HepG2 (cell line): Measurements from ENCODE around the gene C15orf62. TPM values are rescaled to one million over a fixed set of nuclear protein-coding genes. Genes with fewer than 3 reads are reported as not detected.

Experiments
- ATAC-seq: fragments of 200-7000 bp; cut with Tn5 transposase; 3 replicates; pipeline ENCODE4 v1.9.1; 2020; ENCODE audit warnings: mild to moderate bottlenecking, moderate library complexity
- BruUV-seq: library from RNA; stranded (reverse); fragments of 400-500 nt; replicated peaks from 2 replicates; lab custom pipeline; 2021; lab: Mats Ljungman, UMichigan
- CTCF ChIA-PET: fragments of 300-600 bp; formaldehyde crosslinking; extraction: SDS; loops from one replicate; lab custom pipeline; 2021; ENCODE audit warnings: low total read pairs, inconsistent platforms, low intra/inter-chr PET ratio; lab: Yijun Ruan, JAX
- POLR2A ChIA-PET: fragments of 350-600 bp; sonication (Branson Sonifier 250); formaldehyde crosslinking; loops from one replicate; lab custom pipeline; 2020; ENCODE audit warnings: antibody characterized with exemption, inconsistent platforms; lab: Yijun Ruan, JAX
- DNase-seq: peaks from one replicate; pipeline ENCODE4 v3.0.0-alpha.2; 2015; ENCODE audit warnings: low spot score
- FAIRE-seq: peaks from 3 replicates; lab custom pipeline; 2011; peaks lifted over from hg19 to GRCh38; lab: Jason Lieb, UNC
- H2AFZ ChIP-seq: one replicate; pipeline ENCODE4 v1.6.1; 2011; ENCODE audit warnings: low read length, inconsistent platforms
- H3K27ac ChIP-seq: fragments of 300-600 bp; 3 replicates; pipeline ENCODE4 v1.8.0; 2011; ENCODE audit warnings: mixed run types, mild to moderate bottlenecking, mixed read lengths, low read length, inconsistent platforms; ENCODE audit not compliant: insufficient read depth; ENCODE audit errors: extremely low read length
- H3K27me3 ChIP-seq, 2 experiments: fragments of 200-600 bp in 1 of 2; 2 replicates in 1 of 2; 3 replicates in 1 of 2; pipeline versions ENCODE4 v1.6.0 to v1.8.0; 2011; ENCODE audit warnings: low read length in 2 of 2, mild to moderate bottlenecking in 2 of 2, moderate library complexity in 2 of 2, inconsistent platforms in 1 of 2; ENCODE audit not compliant: insufficient read depth in 2 of 2, control insufficient read depth in 1 of 2
- H3K36me3 ChIP-seq, 2 experiments: fragments of 200-600 bp in 1 of 2; replicated peaks in 1 of 2; 2 replicates in 1 of 2; 3 replicates in 1 of 2; pipeline versions ENCODE4 v1.5.1 to v1.8.0; 2011; ENCODE audit warnings: low read length in 2 of 2, inconsistent platforms in 1 of 2; ENCODE audit not compliant: insufficient read depth in 2 of 2, control insufficient read depth in 1 of 2
- H3K4me1 ChIP-seq: 2 replicates; pipeline ENCODE4 v1.5.1; 2012; ENCODE audit warnings: low read length, inconsistent platforms; ENCODE audit not compliant: insufficient read depth
- H3K4me2 ChIP-seq: 2 replicates; pipeline ENCODE4 v1.6.0; 2011; ENCODE audit warnings: low read depth, low read length, inconsistent platforms
- H3K4me3 ChIP-seq, 3 experiments: fragments of 200-600 bp in 1 of 3; sonication (generic), shearing (Covaris generic) in 1 of 3; replicated peaks in 1 of 3; 2 replicates each; pipeline ENCODE4 v1.5.1; 2011 to 2016; ENCODE audit warnings: low read length in 3 of 3, inconsistent platforms in 2 of 3, low read depth in 2 of 3, mild to moderate bottlenecking in 2 of 3, control low read depth in 1 of 3, mixed read lengths in 1 of 3; ENCODE audit not compliant: insufficient read depth in 1 of 3
- H3K79me2 ChIP-seq: one replicate; pipeline ENCODE4 v1.6.1; 2011; ENCODE audit warnings: low read length, inconsistent platforms; ENCODE audit not compliant: insufficient read depth
- H3K9ac ChIP-seq: 2 replicates; pipeline ENCODE4 v1.6.0; 2011; ENCODE audit warnings: mild to moderate bottlenecking, low read depth, low read length, inconsistent platforms; ENCODE audit not compliant: insufficient read depth
- H3K9me3 ChIP-seq: 2 replicates; pipeline ENCODE4 v1.5.1; 2012; ENCODE audit warnings: mild to moderate bottlenecking, low read length
- H4K20me1 ChIP-seq: 2 replicates; pipeline ENCODE4 v1.6.0; 2011; ENCODE audit warnings: inconsistent platforms, mild to moderate bottlenecking, low read length, moderate library complexity; ENCODE audit not compliant: insufficient read depth
- ASH2L ChIP-seq: fragments of 300-600, 200-600 bp; sonication (generic); IDR thresholded peaks from 2 replicates; pipeline ENCODE4 v1.7.0; 2017; ENCODE audit warnings: low read depth, mild to moderate bottlenecking, moderate library complexity, mixed read lengths, low read length; ENCODE audit not compliant: insufficient read length
- ERF ChIP-seq: IDR thresholded peaks from 2 replicates; pipeline ENCODE4 v1.6.1; 2018; ENCODE audit warnings: missing biosample characterization, missing genetic modification reagents
- GLI4 ChIP-seq: sonication (generic); formaldehyde crosslinking; IDR thresholded peaks from 2 replicates; pipeline ENCODE4 v1.5.1; 2020; ENCODE audit warnings: missing genetic modification reagents, mild to moderate bottlenecking, moderate library complexity, borderline replicate concordance
- HCFC1 ChIP-seq: fragments of 150-350 bp; IDR thresholded peaks from 2 replicates; pipeline ENCODE4 v1.6.1; 2014; ENCODE audit warnings: low read depth, low read length
- HNRNPLL ChIP-seq: fragments of 200-400 bp; formaldehyde crosslinking; IDR thresholded peaks from 2 replicates; pipeline ENCODE4 v1.6.1; 2017; ENCODE audit warnings: mild to moderate bottlenecking, low read depth, low read length; ENCODE audit not compliant: poor library complexity, severe bottlenecking
- KLF12 ChIP-seq: sonication (generic); formaldehyde crosslinking; IDR thresholded peaks from 2 replicates; pipeline ENCODE4 v1.4.0; 2020; ENCODE audit warnings: missing genetic modification reagents, borderline replicate concordance
- REPIN1 ChIP-seq: sonication (generic); formaldehyde crosslinking; IDR thresholded peaks from 2 replicates; pipeline ENCODE4 v1.8.0; 2022; ENCODE audit warnings: missing genetic modification reagents, low read depth, mild to moderate bottlenecking, borderline replicate concordance
- STAG1 ChIP-seq: sonication (generic); formaldehyde crosslinking; IDR thresholded peaks from 2 replicates; pipeline ENCODE4 v1.4.0; 2020; ENCODE audit warnings: missing genetic modification reagents
- ZFP1 ChIP-seq: IDR thresholded peaks from 2 replicates; pipeline ENCODE4 v1.6.1; 2016
- ZFP41 ChIP-seq: sonication (generic); formaldehyde crosslinking; IDR thresholded peaks from 2 replicates; pipeline ENCODE4 v1.4.0; 2020; ENCODE audit warnings: mild to moderate bottlenecking, missing genetic modification reagents, borderline replicate concordance
- ZNF234 ChIP-seq: sonication (generic); formaldehyde crosslinking; conservative IDR thresholded peaks from 2 replicates; pipeline ENCODE4 v1.5.1; 2020; ENCODE audit warnings: mild to moderate bottlenecking, missing genetic modification reagents
- ZNF333 ChIP-seq: sonication (generic); formaldehyde crosslinking; IDR thresholded peaks from 2 replicates; pipeline ENCODE4 v1.4.0; 2020; ENCODE audit warnings: mild to moderate bottlenecking, missing genetic modification reagents, borderline replicate concordance
- ZNF672 ChIP-seq: sonication (generic); formaldehyde crosslinking; IDR thresholded peaks from 2 replicates; pipeline ENCODE4 v1.8.1; 2022; ENCODE audit warnings: missing genetic modification reagents
- WGBS: methylation state at CpG from one replicate; pipeline ENCODE4 v1.1.6; 2017; ENCODE audit warnings: low lambda C conversion rate; 5-methylcytosine and 5-hydroxymethylcytosine counted together
- in situ Hi-C: cut with HindIII; loops from 2 replicates; pipeline ENCODE4 v1.10.0; 2017; ENCODE audit warnings: low pct_unique_long_range_greater_than_20kb; ENCODE audit not compliant: extremely low pct_ligation_motif_present
- intact Hi-C: fragments of 100-400 bp; cut with micrococcal nuclease; formaldehyde crosslinking; loops from one replicate; pipeline ENCODE4 v1.10.0; 2022; ENCODE audit not compliant: unreplicated experiment
- polyA plus RNA-seq, 8 experiments: library from polyadenylated mRNA; depleted of rRNA in 3 of 8; stranded (reverse) in 7 of 8; unstranded in 1 of 8; fragments of >200 nt; fragmentation: Illumina TruSeq in 4 of 8; extraction: Trizol in 4 of 8; gene quantifications; 2 replicates each; pipeline versions ENCODE4 v1.2.1 to v1.2.3, GENCODE V29; 2011 to 2016; ENCODE audit warnings: low read depth in 4 of 8, missing spikeins in 1 of 8, mixed read lengths in 1 of 8; ENCODE audit not compliant: insufficient read depth in 1 of 8
- total RNA-seq, 5 experiments: library from RNA; depleted of rRNA; stranded (reverse); fragments of >200 nt; fragmentation: Illumina TruSeq; extraction: Trizol; gene quantifications; 2 replicates each; pipeline ENCODE4 v1.2.3, GENCODE V29; 2016; ENCODE audit warnings: low read depth in 1 of 5
- TF ChIP-seq, protein P1 (sequence below): sonication (generic); formaldehyde crosslinking; IDR thresholded peaks from 2 replicates; pipeline ENCODE4 v1.5.0; 2020; ENCODE audit warnings: mild to moderate bottlenecking, missing genetic modification reagents, moderate library complexity
- TF ChIP-seq, protein P2 (sequence below): IDR thresholded peaks from 2 replicates; pipeline ENCODE4 v1.6.1; 2016

The C15orf62 gene
- total and polyA plus RNA-seq, 2 of the 13 experiments (the other 11 are each of a cell fraction or from before 2014, with no cell fraction given): 0.51 to 1.1 TPM

DNA sequence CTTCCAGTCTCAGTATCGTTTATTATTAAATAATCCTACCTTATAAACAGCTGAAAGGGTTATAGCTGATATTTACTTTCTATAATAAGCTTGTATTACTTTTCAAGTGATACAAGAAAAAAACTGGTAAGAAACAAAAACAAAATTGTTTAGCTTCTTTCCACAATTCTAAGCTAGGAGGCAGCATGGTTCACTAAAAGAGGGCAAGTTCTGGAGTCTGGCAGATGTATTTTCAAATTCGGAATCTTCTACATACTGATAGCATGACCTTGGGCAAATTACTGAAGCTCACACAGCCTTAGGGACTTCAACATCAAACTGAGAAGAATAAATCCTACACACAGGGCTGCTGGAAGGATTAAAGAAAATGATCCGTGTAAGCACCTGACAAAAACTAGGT is 15.4 kb downstream of the C15orf62 start:
- CTCF ChIA-PET: no interaction called here
- DNase-seq: no peak
- intact Hi-C loops: no loop called here
- POLR2A ChIA-PET: interaction anchor here (0.6 to 1.1 kb wide), 3 partner anchors 8 to 21 kb away, joined by 3 to 4 read pairs (median 3); partner anchors contain the start of gene GCHFR
- peak overlapping the region; percentile 12 for H3K27ac ChIP-seq
- peaks cover 5% of the 10 kb centered on the region for H3K79me2 ChIP-seq
- TF ChIP-seq HCFC1 (no peak), STAG1 (CRISPR knock-in tag) (peak; percentile 42), KLF12 (CRISPR knock-in tag) (no peak), ZNF672 (no peak), ERF (CRISPR knock-in tag) (no peak), ZFP41 (no peak)
- TF ChIP-seq, protein P1, sequence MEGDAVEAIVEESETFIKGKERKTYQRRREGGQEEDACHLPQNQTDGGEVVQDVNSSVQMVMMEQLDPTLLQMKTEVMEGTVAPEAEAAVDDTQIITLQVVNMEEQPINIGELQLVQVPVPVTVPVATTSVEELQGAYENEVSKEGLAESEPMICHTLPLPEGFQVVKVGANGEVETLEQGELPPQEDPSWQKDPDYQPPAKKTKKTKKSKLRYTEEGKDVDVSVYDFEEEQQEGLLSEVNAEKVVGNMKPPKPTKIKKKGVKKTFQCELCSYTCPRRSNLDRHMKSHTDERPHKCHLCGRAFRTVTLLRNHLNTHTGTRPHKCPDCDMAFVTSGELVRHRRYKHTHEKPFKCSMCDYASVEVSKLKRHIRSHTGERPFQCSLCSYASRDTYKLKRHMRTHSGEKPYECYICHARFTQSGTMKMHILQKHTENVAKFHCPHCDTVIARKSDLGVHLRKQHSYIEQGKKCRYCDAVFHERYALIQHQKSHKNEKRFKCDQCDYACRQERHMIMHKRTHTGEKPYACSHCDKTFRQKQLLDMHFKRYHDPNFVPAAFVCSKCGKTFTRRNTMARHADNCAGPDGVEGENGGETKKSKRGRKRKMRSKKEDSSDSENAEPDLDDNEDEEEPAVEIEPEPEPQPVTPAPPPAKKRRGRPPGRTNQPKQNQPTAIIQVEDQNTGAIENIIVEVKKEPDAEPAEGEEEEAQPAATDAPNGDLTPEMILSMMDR: peak; percentile 16; the same call in 1 of the 2 replicates
- TF ChIP-seq, all 625 proteins: peak for 2
- Histone ChIP-seq H4K20me1 (no peaks in the 10 kb centered on the region; the same call in 1 of the 2 replicates), H3K4me2 (no peak overlapping the region), H2AFZ (no peak overlapping the region), H3K27me3 (no peaks in the 10 kb centered on the region), H3K36me3 (0 out of 5 replicates have a peak, but pooled peaks cover 0 to 2% of the 10 kb centered on the region in 2 experiments), H3K4me1 (peaks cover 28% of the 10 kb centered on the region), H3K4me3 (no peak overlapping the region), H3K9ac (no peak overlapping the region), H3K9me3 (no peaks in the 10 kb centered on the region)
- 63% methylated on average over 3 of the region's 3 CpGs for WGBS
- in situ Hi-C loops: no loop called here
- FAIRE-seq (no peak), ATAC-seq (no peak)
- BruUV-seq: no TSS peak

DNA sequence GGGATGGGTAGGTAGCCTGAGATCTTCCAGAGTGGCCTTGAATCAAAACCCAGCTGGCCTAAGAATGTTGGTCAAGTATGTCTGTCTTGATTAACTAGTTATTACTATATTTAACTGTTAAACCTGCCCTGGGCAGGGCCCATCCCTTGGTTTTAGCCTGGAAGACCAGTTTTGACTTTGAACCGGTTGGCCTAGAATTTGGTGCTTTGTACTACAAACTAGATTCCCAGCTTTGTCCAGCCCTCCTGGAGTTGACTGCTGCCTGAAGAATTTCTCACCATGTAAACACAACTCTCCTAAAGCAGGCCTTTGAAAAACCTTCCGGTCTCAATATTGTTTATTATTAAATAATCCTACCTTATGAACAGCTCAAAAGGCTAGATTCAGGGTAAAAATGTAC is 16.0 kb downstream of the C15orf62 start:
- Histone ChIP-seq H3K4me1 (peaks cover 28% of the 10 kb centered on the region), H2AFZ (no peak overlapping the region), H3K79me2 (peaks cover 5% of the 10 kb centered on the region)
- CTCF ChIA-PET: no interaction called here
- intact Hi-C loops: no loop called here
- no peak for TF ChIP-seq ZNF234 (CRISPR knock-in tag)
- TF ChIP-seq REPIN1 (CRISPR knock-in tag): no peak
- no peak for TF ChIP-seq GLI4 (CRISPR knock-in tag)
- TF ChIP-seq, protein P2, sequence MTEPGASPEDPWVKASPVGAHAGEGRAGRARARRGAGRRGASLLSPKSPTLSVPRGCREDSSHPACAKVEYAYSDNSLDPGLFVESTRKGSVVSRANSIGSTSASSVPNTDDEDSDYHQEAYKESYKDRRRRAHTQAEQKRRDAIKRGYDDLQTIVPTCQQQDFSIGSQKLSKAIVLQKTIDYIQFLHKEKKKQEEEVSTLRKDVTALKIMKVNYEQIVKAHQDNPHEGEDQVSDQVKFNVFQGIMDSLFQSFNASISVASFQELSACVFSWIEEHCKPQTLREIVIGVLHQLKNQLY (CRISPR knock-in tag): no peak
- no peak for TF ChIP-seq HNRNPLL
- TF ChIP-seq ZFP1 (CRISPR knock-in tag): no peak
- peak; percentile 28 for TF ChIP-seq ASH2L
- no peak for TF ChIP-seq ZNF333 (CRISPR knock-in tag)
- TF ChIP-seq, all 625 proteins: peak for 1
- H3K36me3 ChIP-seq: no peaks in the 10 kb centered on the region
- no TSS peak for BruUV-seq
- WGBS: 30% methylated on average over 2 of the region's 2 CpGs
- no peak overlapping the region for H3K9ac ChIP-seq
- in situ Hi-C loops: no loop called here
- H3K9me3 ChIP-seq: no peaks in the 10 kb centered on the region
- peak overlapping the region; percentile 12 for H3K27ac ChIP-seq
- peak; percentile 19; the same call in 2 of the 3 replicates for ATAC-seq
- H3K4me3 ChIP-seq: no peak overlapping the region
- H3K27me3 ChIP-seq: no peaks in the 10 kb centered on the region
- H4K20me1 ChIP-seq: no peaks in the 10 kb centered on the region; the same call in 1 of the 2 replicates
- peak overlapping the region; percentile 4; the same call in 1 of the 2 replicates for H3K4me2 ChIP-seq
- no peak for DNase-seq
- POLR2A ChIA-PET: interaction anchor here (1.1 kb wide), 2 partner anchors 7 to 22 kb away, joined by 3 read pairs; partner anchors contain the start of gene GCHFR
- no peak for FAIRE-seq
